ENCODE measurements around the gene OSTM1.

OSTM1 gene

DNA sequence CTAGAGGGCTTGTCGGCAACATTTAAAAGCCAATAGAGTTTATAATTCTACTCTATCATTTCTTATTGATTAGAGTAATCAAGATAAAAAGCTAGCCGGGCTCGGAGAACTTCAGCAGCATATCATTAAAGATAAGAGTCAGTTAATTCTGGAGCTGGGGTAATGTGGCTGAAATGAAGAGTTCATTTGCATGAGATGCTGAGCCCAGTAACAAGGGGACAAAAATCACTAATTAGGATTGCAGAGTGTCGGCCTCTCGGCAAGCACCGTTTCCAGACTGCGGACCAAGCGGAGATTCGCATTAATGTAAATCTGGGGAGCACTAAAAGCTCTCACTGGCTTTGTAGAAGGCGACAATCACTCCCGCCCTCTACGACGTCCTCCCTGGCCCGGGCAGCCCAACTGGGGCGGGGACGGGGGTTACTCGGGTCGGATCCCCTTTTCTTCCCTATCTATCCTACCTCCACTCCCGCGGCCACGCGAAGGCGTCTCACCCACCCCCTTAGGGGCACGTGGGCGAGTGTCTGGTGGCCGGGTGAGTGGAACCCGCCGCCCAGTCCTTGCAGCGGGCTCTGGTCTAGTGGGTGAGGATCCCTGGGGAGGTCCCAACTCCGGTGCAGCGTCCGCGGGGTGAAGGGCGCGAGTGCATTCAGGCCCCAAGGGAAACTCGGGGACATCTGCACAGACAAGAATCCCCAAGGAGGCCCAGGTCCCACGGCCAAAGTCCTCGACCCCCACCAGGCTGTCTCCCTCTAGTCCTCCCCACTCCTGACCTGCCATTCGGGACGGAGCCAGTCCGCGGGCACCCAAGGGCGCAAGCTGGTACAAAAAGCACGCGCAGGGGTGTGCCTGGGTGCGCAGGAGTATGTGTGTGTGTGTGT lies 42.2 kb upstream of the OSTM1 start:
- H3K36me3 ChIP-seq (ENCODE audit: insufficient read depth, low read length) = no peaks in the 10 kb centered on the region
- H3K4me1 ChIP-seq (ENCODE audit: insufficient read depth, low read length) = peaks cover 15% of the 10 kb centered on the region; the same call in 1 of the 2 replicates
- H3K9me3 ChIP-seq (ENCODE audit: insufficient read depth, low read depth, low read length) = no peaks in the 10 kb centered on the region
- H3K9ac ChIP-seq (ENCODE audit: low read depth, low read length) = no peak overlapping the region
- H3K27me3 ChIP-seq (ENCODE audit: insufficient read depth, low read length) = peaks cover 99% of the 10 kb centered on the region
- 4% methylated on average over 45 of the region's 46 CpGs for WGBS
- no peak overlapping the region; the same call in 1 of the 2 replicates for H3K4me3 ChIP-seq (ENCODE audit: low read length)
- H3K27ac ChIP-seq (ENCODE audit: low read depth, low read length) = no peak overlapping the region

DNA sequence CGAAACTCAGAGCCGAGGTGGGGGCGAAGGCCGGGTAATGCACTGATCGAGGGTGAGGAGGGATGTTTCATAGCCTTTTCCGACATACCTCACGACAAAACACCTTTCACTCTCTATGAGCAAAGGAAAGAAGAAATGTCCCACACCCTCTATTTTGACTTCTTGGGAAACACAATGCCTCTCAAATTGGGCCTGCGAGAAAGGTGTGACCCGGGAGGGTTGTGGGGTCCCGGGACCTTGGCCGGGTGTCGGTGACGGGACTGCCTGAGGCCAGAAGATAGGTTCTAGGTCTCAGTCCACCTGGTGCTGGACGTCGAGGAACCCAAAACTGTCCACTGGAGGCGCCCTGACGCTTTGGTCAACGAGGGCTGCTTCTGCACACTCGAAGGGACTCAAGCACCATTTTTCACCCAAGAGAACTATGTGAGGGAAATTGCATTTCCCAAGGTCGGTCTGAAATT lies 41.1 kb upstream of the OSTM1 start:
- H3K36me3 ChIP-seq (ENCODE audit: insufficient read depth, low read length) = no peaks in the 10 kb centered on the region
- peaks cover 97% of the 10 kb centered on the region for H3K27me3 ChIP-seq (ENCODE audit: insufficient read depth, low read length)
- H3K27ac ChIP-seq (ENCODE audit: low read depth, low read length) = no peak overlapping the region
- peaks cover 15% of the 10 kb centered on the region; the same call in 1 of the 2 replicates for H3K4me1 ChIP-seq (ENCODE audit: insufficient read depth, low read length)
- H3K9ac ChIP-seq (ENCODE audit: low read depth, low read length) = no peak overlapping the region
- WGBS = 3% methylated on average over 18 of the region's 20 CpGs
- H3K9me3 ChIP-seq (ENCODE audit: insufficient read depth, low read depth, low read length) = no peaks in the 10 kb centered on the region
- 0 out of 2 replicates have a peak overlapping the region, but pooled peaks have one; percentile 35 for H3K4me3 ChIP-seq (ENCODE audit: low read length)

DNA sequence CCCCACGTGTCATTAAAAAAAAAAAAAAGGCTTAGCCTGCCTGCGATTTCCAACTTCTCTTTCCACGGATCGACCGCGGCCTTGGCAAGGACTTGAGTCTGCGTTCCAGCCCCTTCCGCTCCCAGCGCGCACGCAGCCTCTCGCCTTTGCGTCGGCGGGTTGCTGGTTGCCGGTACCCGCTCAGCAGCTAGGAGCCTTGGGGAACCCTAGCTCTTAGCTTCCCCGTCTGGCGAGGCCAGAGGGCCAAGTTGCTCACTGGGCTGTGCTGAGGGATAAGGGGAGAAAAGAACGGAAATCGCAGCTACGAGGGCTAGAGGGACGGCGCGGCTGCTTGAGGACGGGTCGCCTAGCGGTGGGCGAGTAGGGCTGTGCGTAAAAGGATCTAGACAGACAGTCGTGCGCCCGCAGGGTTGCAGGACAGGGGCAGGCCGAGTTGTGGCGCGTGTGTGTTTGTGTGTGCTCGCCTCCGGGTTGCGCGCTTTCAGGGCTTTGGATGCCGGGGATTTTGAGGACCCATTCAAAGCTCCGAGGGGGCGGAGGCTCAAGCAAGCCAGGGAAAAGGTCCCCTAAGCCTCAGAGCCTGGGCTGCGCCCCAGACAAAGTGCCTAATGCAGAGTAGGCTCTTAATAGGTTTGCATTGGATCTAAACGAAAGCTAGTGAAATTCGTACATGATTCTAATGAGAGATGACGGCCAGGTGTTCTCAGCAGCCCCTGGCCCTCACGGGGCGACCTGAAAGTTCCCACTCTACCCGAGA lies 40.5 kb upstream of the OSTM1 start:
- Histone ChIP-seq H3K4me3 (ENCODE audit: low read length) (peak overlapping the region; percentile 35), H3K4me1 (ENCODE audit: insufficient read depth, low read length) (peaks cover 9% of the 10 kb centered on the region; the same call in 1 of the 2 replicates), H3K27ac (ENCODE audit: low read depth, low read length) (no peak overlapping the region), H3K9me3 (ENCODE audit: insufficient read depth, low read depth, low read length) (no peaks in the 10 kb centered on the region), H3K36me3 (ENCODE audit: insufficient read depth, low read length) (no peaks in the 10 kb centered on the region), H3K27me3 (ENCODE audit: insufficient read depth, low read length) (peaks cover 94% of the 10 kb centered on the region), H3K9ac (ENCODE audit: low read depth, low read length) (no peak overlapping the region)
- WGBS = 1% methylated on average over 50 of the region's 50 CpGs

DNA sequence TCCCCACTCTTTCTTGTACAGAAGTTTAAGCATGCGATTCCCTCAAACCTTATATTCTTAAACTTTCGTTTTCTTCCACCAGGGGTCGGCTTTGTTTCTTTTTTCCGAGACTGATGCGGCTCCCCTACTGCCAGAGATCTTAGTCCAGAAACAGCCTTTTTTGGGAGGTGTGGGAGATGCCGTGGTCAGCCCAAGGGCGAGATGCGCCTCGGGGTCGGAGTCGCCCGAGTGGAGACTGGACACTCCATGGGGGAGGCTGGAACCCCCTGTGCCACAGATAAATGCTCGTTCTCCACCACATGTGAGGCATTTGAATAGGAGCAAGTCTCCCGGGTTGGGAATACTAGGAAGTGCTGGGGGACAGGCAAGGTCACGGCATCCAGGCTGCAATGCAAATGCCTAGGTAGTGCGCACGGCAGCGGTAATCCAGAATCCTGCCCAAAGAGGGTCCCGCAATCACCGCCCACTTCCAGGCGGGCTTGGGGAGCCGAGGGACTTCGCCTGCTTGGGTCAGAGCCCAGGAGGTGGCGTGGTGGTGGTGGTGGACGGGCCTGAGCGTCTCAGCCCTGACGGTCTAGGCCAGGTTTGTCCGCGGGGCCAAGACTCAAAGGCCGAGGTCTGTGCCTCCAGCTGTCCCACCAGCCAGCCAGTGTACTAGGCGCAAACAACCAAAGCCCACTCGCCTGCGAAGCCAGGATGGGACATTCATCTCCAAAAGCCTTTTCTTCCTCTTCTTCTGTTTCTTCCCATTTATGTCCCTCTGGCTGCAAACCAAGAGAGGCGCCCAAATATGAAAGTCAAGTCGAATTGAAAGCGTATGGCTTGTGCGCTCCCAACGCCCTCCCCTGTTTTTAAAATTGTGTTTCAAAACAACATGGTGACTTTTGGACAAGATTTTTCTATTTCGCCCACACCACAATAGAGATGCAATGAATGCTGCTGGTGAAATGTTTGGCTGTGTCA lies 39.3 kb upstream of the OSTM1 start:
- no peak overlapping the region for H3K9ac ChIP-seq (ENCODE audit: low read depth, low read length)
- H3K4me3 ChIP-seq (ENCODE audit: low read length) = peak overlapping the region; percentile 37
- peaks cover 88% of the 10 kb centered on the region for H3K27me3 ChIP-seq (ENCODE audit: insufficient read depth, low read length)
- WGBS = 5% methylated on average over 39 of the region's 39 CpGs
- H3K9me3 ChIP-seq (ENCODE audit: insufficient read depth, low read depth, low read length) = no peaks in the 10 kb centered on the region
- H3K27ac ChIP-seq (ENCODE audit: low read depth, low read length) = no peak overlapping the region
- peaks cover 4% of the 10 kb centered on the region; the same call in 1 of the 2 replicates for H3K4me1 ChIP-seq (ENCODE audit: insufficient read depth, low read length)
- H3K36me3 ChIP-seq (ENCODE audit: insufficient read depth, low read length) = no peaks in the 10 kb centered on the region

DNA sequence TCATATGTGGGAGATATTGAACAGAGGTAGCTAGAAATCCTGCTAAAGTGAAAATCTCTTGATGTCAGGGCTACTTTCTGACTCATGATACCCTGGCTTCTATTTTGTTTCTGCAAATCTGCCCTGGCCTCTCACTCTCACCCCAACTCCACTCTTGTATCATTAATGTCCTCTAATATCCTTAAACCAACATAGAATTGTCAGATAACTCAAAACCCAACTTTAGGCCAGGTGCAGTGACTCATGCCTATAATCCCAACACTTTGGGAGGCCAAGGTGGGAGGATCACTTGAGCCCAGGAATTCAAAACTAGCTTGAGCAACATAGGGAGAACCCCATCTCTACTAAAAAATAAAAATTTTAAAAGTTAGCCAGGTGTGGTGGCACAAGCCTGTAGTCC lies 33.8 kb upstream of the OSTM1 start:
- no peak overlapping the region for H3K4me3 ChIP-seq (ENCODE audit: low read length)
- no peaks in the 10 kb centered on the region for H3K36me3 ChIP-seq (ENCODE audit: insufficient read depth, low read length)
- H3K27ac ChIP-seq (ENCODE audit: low read depth, low read length) = no peak overlapping the region
- H3K4me1 ChIP-seq (ENCODE audit: insufficient read depth, low read length) = peaks cover 14% of the 10 kb centered on the region
- H3K27me3 ChIP-seq (ENCODE audit: insufficient read depth, low read length) = peaks cover 34% of the 10 kb centered on the region
- no peak overlapping the region for H3K9ac ChIP-seq (ENCODE audit: low read depth, low read length)
- no peaks in the 10 kb centered on the region for H3K9me3 ChIP-seq (ENCODE audit: insufficient read depth, low read depth, low read length)

DNA sequence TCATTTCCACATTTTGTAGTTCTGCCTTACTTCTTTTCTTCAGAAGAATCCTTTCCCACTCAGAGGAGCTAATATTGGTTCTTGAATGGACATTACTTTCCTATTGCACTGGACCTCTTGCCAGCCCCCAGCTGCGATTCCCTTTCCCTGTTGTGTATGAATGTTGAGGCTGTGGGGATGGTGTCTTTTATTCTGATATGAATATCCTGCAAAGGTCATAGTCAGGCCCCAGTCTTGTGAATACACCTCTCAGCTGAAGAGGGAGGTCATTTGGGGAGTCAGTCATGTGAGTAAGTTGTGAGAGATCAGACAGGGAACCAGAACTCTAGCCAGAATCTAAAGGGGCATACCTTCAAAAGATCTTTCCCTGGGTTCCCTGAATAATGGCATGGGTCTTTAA lies 32.6 kb upstream of the OSTM1 start:
- no peak overlapping the region for H3K9ac ChIP-seq (ENCODE audit: low read depth, low read length)
- no peak overlapping the region for H3K27ac ChIP-seq (ENCODE audit: low read depth, low read length)
- no peak overlapping the region for H3K4me3 ChIP-seq (ENCODE audit: low read length)
- H3K27me3 ChIP-seq (ENCODE audit: insufficient read depth, low read length) = peaks cover 21% of the 10 kb centered on the region
- no peaks in the 10 kb centered on the region for H3K36me3 ChIP-seq (ENCODE audit: insufficient read depth, low read length)
- 100% methylated on average over 1 of the region's 1 CpG for WGBS
- H3K9me3 ChIP-seq (ENCODE audit: insufficient read depth, low read depth, low read length) = no peaks in the 10 kb centered on the region
- H3K4me1 ChIP-seq (ENCODE audit: insufficient read depth, low read length) = peaks cover 14% of the 10 kb centered on the region

DNA sequence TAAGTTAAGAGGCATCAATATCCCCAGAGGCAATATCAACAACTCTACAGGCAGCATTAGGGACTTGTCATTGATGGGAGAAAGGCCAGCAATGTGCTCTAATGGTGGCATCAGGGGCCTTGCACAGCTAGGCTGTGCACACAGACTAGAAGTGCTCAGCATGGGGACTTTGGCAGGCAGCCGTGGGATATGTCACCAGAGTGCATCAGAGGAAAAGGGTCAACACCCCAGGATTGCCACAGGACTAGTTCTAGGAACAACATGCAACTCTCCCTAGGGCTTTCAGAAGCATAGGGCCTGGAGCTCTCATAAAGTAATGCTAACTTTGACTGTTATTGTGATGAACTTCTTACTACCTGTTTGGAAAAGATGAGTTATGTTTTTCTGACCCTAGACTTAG lies 32.2 kb upstream of the OSTM1 start:
- peaks cover 17% of the 10 kb centered on the region for H3K27me3 ChIP-seq (ENCODE audit: insufficient read depth, low read length)
- H3K9ac ChIP-seq (ENCODE audit: low read depth, low read length) = no peak overlapping the region
- peaks cover 14% of the 10 kb centered on the region for H3K4me1 ChIP-seq (ENCODE audit: insufficient read depth, low read length)
- no peak overlapping the region for H3K4me3 ChIP-seq (ENCODE audit: low read length)
- H3K36me3 ChIP-seq (ENCODE audit: insufficient read depth, low read length) = no peaks in the 10 kb centered on the region
- H3K9me3 ChIP-seq (ENCODE audit: insufficient read depth, low read depth, low read length) = no peaks in the 10 kb centered on the region
- no peak overlapping the region for H3K27ac ChIP-seq (ENCODE audit: low read depth, low read length)
- 82% methylated on average over 1 of the region's 1 CpG for WGBS

DNA sequence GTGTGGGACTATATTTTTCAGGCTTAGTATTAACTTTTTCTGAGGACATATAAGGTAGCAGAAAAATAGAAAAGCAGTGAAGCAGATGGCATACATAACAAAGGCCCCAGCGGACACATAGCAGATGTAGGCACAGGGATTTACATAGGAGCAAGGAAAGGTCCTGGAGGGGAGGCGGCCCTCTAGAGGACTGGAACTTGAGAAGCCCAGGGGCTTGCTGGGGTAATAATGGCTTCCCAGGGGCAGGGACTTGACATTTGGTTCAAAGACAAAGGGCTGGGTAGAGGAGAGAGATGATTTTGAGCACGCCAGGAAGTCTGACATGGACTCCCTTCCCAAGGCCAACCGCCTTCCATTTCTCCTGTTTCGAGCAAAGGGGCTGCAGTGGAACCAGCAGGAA lies 31.7 kb upstream of the OSTM1 start:
- peaks cover 13% of the 10 kb centered on the region for H3K27me3 ChIP-seq (ENCODE audit: insufficient read depth, low read length)
- WGBS = 37% methylated on average over 5 of the region's 5 CpGs
- H3K4me3 ChIP-seq (ENCODE audit: low read length) = no peak overlapping the region

DNA sequence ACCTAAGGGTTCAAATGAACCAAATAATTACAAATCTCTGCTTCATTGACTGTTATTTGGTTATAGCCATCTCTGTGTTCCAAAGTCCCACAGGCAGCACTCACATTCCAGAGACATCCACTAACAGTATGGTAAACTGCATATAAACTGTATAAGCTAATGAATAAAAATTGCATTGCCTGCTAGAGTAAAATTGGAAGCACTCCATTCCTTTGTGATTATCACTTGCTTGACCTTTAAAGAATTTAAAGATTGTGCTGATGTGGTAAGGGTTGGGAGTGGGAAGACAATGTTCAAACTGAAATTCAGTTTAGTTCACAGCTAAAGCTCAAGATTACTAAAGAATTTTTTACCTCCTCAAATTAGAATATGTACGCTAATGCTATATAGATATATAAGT lies 31.0 kb upstream of the OSTM1 start:
- Histone ChIP-seq H3K4me3 (ENCODE audit: low read length) (no peak overlapping the region), H3K9ac (ENCODE audit: low read depth, low read length) (no peak overlapping the region), H3K27me3 (ENCODE audit: insufficient read depth, low read length) (peaks cover 8% of the 10 kb centered on the region; the same call in 1 of the 2 replicates), H3K27ac (ENCODE audit: low read depth, low read length) (no peak overlapping the region), H3K4me1 (ENCODE audit: insufficient read depth, low read length) (peaks cover 14% of the 10 kb centered on the region), H3K9me3 (ENCODE audit: insufficient read depth, low read depth, low read length) (no peaks in the 10 kb centered on the region), H3K36me3 (ENCODE audit: insufficient read depth, low read length) (no peaks in the 10 kb centered on the region)
- WGBS = no CpG with 5 or more reads among the region's 1 CpG

More for the DNA sequence above, 31.7 kb upstream of the OSTM1 start:
- Histone ChIP-seq H3K36me3 (ENCODE audit: insufficient read depth, low read length) (no peaks in the 10 kb centered on the region), H3K9ac (ENCODE audit: low read depth, low read length) (no peak overlapping the region), H3K27ac (ENCODE audit: low read depth, low read length) (no peak overlapping the region), H3K9me3 (ENCODE audit: insufficient read depth, low read depth, low read length) (no peaks in the 10 kb centered on the region), H3K4me1 (ENCODE audit: insufficient read depth, low read length) (peaks cover 14% of the 10 kb centered on the region)

DNA sequence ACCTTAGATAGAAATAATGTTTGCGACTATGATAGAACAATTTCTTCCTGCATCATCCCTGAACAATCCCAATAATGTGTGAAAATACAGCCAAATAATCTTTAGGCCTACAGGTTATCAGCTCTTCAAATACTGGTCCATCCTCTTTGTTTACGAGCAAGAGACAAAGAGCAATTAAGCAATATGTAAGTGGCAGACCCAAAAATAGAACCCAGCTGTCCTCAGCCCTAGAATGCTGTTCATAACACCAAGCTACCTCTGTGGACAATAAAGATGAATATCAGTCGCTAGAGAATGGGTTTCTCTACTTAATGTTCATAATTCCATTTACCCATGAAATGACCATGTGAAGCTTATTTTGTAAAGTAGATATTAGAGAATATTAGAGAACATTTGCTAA lies 28.4 kb upstream of the OSTM1 start:
- Histone ChIP-seq H3K27me3 (ENCODE audit: insufficient read depth, low read length) (no peaks in the 10 kb centered on the region), H3K9ac (ENCODE audit: low read depth, low read length) (no peak overlapping the region), H3K4me3 (ENCODE audit: low read length) (no peak overlapping the region), H3K4me1 (ENCODE audit: insufficient read depth, low read length) (peaks cover 14% of the 10 kb centered on the region), H3K27ac (ENCODE audit: low read depth, low read length) (no peak overlapping the region), H3K36me3 (ENCODE audit: insufficient read depth, low read length) (no peaks in the 10 kb centered on the region), H3K9me3 (ENCODE audit: insufficient read depth, low read depth, low read length) (no peaks in the 10 kb centered on the region)
- 95% methylated on average over 2 of the region's 3 CpGs for WGBS
